C4-2B (cell line): Measurements from ENCODE around the gene PPARG.

Source experiments
- H3K27ac ChIP-seq: fragments of 450-650 bp; 2 replicates; pipeline ENCODE4 v1.5.1; 2017
- ZFX ChIP-seq: fragments of 450-650 bp; IDR thresholded peaks from 2 replicates; pipeline ENCODE4 v1.6.1; 2017
- TF ChIP-seq, protein P1 (sequence below): fragments of 450-650 bp; conservative IDR thresholded peaks from 2 replicates; pipeline ENCODE4 v1.5.1; 2017; ENCODE audit warnings: mild to moderate bottlenecking

Gene PPARG

DNA sequence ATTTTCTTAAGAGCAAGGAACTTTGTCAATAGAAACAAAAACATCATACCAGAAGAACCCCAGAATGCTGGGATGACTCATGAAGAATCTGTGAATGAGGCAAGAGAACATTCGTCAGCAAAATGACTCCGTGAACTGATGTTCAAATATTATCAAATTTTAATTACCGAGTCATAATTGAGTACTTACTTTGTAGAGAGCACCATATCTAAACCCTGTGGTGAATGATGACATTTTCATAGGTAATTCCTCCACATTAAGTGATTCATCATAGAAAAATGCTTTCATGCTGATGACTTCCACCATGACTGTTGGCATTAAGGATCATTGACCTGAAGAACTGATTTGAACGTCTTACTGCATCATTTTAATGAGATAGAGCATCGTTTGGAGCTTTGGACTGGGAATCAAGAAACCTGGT is 56.3 kb downstream of the PPARG start:
- TF ChIP-seq, protein P1, sequence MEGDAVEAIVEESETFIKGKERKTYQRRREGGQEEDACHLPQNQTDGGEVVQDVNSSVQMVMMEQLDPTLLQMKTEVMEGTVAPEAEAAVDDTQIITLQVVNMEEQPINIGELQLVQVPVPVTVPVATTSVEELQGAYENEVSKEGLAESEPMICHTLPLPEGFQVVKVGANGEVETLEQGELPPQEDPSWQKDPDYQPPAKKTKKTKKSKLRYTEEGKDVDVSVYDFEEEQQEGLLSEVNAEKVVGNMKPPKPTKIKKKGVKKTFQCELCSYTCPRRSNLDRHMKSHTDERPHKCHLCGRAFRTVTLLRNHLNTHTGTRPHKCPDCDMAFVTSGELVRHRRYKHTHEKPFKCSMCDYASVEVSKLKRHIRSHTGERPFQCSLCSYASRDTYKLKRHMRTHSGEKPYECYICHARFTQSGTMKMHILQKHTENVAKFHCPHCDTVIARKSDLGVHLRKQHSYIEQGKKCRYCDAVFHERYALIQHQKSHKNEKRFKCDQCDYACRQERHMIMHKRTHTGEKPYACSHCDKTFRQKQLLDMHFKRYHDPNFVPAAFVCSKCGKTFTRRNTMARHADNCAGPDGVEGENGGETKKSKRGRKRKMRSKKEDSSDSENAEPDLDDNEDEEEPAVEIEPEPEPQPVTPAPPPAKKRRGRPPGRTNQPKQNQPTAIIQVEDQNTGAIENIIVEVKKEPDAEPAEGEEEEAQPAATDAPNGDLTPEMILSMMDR, result no peak
- no peak for TF ChIP-seq ZFX
- H3K27ac ChIP-seq, result no peak overlapping the region

DNA sequence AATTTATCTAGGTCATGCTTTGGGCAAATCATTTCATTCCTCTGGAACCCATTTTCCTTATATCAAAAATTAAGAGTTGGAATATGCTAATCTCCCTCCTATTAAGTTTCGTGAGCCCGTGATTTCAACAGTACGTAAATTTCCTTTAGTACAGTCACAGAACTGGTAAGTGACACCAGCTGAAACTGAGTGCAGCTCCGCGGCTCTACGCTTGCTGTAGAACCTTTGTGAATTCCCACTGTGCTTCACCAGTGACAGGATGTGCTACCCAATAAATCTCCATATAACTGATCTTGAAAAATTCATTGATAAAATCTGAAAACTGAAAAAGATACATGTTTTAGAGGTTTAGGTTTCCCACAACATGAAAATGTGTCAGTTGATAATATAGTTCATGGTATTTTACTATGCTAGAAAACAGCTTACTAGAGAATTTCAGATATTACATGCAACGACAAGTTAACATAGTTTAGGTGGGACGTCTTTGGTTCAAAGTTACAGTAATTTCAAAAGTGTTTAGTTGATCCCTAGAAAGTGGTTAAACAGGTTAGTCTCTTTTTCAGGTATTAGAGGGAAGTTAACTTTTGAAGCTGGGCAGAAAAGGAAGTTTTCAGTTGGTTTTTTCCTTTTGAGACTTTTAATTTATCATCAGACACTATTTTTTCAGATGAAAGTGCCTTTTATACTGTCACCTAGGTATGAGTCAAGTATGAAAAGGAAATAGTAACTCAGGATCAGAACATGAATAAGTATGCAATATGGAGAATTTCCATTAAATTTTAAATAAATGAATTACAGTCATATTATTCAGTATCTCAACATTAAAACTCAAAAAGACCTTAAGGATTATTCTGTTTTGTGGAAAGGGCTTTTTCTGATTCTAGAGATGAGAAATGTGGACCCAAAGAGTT is 57.0 kb downstream of the PPARG start:
- no peak for TF ChIP-seq ZFX
- TF ChIP-seq, protein P1, result no peak

DNA sequence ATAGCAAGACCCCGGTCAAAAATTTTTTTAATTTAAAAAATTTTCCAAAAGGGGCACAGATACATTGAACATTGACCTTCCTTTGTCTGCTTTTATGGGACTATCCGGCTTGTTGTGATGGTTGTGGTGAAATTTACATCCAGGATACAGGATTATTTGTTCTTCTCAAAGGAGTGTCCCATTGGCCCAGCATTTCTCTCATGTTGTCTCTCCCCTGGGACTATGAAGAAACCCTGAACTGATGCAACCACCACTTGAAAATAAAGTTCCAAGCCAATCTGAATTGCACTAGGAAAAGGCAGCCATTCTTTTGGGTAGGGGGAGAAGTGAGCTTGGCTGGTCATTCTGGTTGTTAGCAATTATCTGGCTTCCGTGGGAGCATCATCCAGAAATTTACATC is 58.4 kb downstream of the PPARG start:
- H3K27ac ChIP-seq, result no peak overlapping the region
- TF ChIP-seq, protein P1, result no peak
- no peak for TF ChIP-seq ZFX

More for the DNA sequence above, 57.0 kb downstream of the PPARG start:
- H3K27ac ChIP-seq, result no peak overlapping the region

DNA sequence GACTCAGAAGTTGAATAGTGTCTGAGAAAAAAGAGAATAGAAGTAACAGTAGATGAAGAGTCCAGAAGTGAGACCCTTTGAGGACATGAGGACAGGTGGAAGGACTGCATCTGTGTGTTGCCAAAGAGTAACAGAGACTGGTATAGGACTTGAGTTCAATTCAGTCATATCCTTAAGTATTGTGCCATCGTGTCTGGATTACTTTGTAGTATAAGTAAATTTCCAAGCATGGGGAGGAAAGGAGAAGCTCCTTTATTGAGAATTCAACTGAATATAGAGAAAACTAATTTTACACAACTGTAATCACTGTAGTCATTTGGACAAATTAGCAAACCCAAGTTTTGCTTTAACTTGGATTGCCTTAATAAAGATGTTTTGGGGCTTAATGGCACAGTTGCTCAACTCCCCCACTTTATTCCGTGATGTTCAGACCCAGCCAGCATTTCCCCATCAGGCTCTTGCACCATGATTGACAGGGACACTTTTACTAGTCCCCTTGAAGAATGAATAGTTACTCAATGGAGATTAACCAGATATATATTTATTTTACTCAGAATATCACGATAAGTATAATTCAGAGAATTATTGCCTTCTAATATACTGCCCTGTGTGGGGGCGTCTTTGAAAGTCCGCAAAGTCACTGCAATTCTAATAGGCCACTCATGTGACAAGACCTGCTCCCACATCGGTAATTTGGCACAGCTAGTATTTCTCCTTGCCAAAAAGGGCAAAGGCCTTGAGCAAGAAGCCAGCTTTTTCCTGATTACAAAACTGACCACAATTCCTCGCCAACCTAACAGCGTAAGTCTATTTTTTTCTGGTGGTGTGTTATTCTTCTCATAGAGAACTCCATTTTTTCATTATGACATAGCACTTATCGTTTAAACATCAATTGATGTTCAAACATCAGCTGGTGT is 61.3 kb downstream of the PPARG start:
- TF ChIP-seq, protein P1, result no peak
- no peak for TF ChIP-seq ZFX
- no peak overlapping the region for H3K27ac ChIP-seq

DNA sequence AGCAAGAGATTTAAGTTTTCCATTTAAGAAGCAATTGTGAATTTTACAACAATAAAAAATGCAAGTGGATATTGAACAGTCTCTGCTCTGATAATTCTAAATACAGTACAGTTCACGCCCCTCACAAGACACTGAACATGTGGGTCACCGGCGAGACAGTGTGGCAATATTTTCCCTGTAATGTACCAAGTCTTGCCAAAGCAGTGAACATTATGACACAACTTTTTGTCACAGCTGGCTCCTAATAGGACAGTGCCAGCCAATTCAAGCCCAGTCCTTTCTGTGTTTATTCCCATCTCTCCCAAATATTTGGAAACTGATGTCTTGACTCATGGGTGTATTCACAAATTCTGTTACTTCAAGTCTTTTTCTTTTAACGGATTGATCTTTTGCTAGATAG is 62.3 kb downstream of the PPARG start:
- TF ChIP-seq ZFX, result no peak
- TF ChIP-seq, protein P1, result no peak
- no peak overlapping the region for H3K27ac ChIP-seq

DNA sequence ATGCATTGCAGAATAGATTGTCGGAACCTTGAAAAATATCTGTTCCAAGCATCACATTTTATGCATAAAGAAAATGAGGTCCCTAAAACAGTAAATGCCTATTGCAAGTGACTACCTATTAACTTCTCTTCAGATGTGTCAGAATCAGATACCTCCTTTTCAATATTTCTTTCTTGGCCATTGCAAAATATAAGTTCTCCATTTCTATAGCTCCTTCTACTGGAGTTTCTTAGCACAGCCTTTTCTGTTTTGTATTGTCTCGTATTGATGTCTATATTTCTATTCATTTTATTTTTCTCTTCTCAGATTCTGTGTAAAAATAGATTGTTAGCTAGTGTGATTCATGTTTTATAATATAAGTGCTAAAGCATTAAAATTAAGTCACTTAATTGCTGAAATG is 63.4 kb downstream of the PPARG start:
- H3K27ac ChIP-seq, result no peak overlapping the region

More for the DNA sequence above, 63.4 kb downstream of the PPARG start:
- no peak for TF ChIP-seq ZFX
- TF ChIP-seq, protein P1, result 0 out of 2 replicates have a peak, but pooled peaks have one; percentile 8
